Measurements from ENCODE around the gene TSNAXIP1.
A peak's percentile ranks its signal among the peaks of the same experiment; 100 is the strongest.
"Not testable (repeated sequence)": the region's sequence is repeated elsewhere in the genome, so short reads cannot be mapped to it uniquely, and the experiment has no call there.

The TSNAXIP1 gene

DNA sequence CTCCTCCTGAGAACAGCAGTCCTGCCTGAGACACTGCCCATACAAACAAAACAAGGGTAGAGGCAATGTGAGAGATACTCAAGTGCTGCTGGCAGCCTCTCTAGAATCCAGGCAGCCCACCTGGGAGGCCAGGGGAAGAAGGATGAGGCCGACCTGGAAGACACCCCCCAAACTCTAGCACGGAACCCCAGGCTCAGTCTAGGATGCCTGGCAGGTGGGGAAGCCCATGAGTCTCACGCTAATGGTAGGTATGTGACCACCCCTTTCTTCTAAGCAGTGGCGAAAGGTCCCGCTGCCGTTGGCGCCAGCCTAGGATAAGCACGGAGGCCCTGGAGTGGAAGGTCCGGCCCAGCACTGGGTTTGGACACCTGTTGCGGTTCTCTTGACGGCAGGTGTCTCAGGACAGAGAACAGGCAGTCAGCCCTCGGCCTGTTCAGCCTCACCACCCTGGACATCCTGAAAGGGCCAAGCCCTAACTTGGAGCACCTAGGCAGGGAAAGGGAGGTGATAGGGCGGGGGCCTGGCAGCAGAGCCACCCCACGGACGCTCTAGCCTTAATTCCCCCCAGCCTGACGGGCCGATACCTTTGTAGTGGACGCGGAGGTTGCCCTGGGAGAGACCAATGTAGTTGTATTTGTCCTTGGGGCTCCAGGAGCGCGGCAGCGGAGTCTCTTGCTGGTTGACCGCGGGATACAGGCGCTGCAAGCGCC, 816 bp upstream of the TSNAXIP1 start:
- ATAC-seq (no peak), DNase-seq (ENCODE audit: low spot score in 2 of 2) (no peak)
- Mint-ChIP-seq H3K4me1 (peaks cover 43% of the 10 kb centered on the region), H3K4me3 (peak overlapping the region; percentile 89), H3K36me3 (peaks cover 48% of the 10 kb centered on the region), H3K9me3 (no peaks in the 10 kb centered on the region), H3K27ac (peak overlapping the region; percentile 91)

- H3K9me3 Mint-ChIP-seq: no peaks in the 10 kb centered on the region
- peaks cover 30% of the 10 kb centered on the region for H3K4me1 Mint-ChIP-seq
- H3K36me3 Mint-ChIP-seq: peaks cover 36% of the 10 kb centered on the region
- ATAC-seq (no peak), DNase-seq (ENCODE audit: low spot score in 2 of 2) (no peak)
- H3K27ac Mint-ChIP-seq: peak overlapping the region; percentile 91
- H3K4me3 Mint-ChIP-seq: peak overlapping the region; percentile 89
These were observed 526 bp downstream of the TSNAXIP1 start for GRCh38 chr16:67807148-67807682.

DNA sequence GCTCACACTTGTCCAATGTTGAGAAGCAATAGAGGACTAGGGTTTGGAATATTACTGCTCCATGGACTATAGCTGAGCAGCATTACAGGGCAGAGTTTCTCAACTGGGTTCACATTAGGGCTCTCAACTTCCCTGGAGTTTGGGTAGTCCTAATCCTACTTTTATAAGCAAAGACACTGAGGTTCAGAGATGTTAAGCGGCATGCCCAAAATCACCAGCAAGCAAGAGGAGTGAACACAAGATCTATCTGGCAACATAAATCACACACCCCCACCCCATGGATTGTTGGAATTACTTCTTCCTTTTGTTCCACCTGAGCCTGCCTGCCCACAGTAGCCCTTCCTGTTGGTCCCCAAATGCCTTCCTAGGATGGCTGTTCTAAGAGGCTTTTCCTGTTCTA, 5.2 kb downstream of the TSNAXIP1 start:
- Mint-ChIP-seq H3K4me3 (no peak overlapping the region), H3K27ac (no peak overlapping the region)
- ATAC-seq: no peak

GRCh38 chr16:67814567-67814966, 7.9 kb downstream of the TSNAXIP1 start:
- Mint-ChIP-seq H3K36me3 (no peaks in the 10 kb centered on the region), H3K27ac (no peak overlapping the region), H3K4me1 (no peaks in the 10 kb centered on the region), H3K4me3 (no peak overlapping the region), H3K9me3 (no peaks in the 10 kb centered on the region)
- ATAC-seq (no peak), DNase-seq (ENCODE audit: low spot score in 2 of 2) (no peak)

More for the DNA sequence above, 5.2 kb downstream of the TSNAXIP1 start:
- H3K9me3 Mint-ChIP-seq: no peaks in the 10 kb centered on the region
- DNase-seq (ENCODE audit: low spot score in 2 of 2): no peak
- peaks cover 4% of the 10 kb centered on the region for H3K4me1 Mint-ChIP-seq
- no peaks in the 10 kb centered on the region for H3K36me3 Mint-ChIP-seq

GRCh38 chr16:67820608-67821259, 14.0 kb downstream of the TSNAXIP1 start:
- H3K27ac Mint-ChIP-seq: no peak overlapping the region
- no peaks in the 10 kb centered on the region for H3K9me3 Mint-ChIP-seq
- no peaks in the 10 kb centered on the region for H3K36me3 Mint-ChIP-seq
- DNase-seq (ENCODE audit: low spot score in 2 of 2) (no peak), ATAC-seq (no peak)
- H3K4me1 Mint-ChIP-seq: no peaks in the 10 kb centered on the region
- no peak overlapping the region for H3K4me3 Mint-ChIP-seq

GRCh38 chr16:67822511-67822910, 15.8 kb downstream of the TSNAXIP1 start:
- Mint-ChIP-seq H3K27ac (no peak overlapping the region), H3K4me1 (no peaks in the 10 kb centered on the region), H3K36me3 (no peaks in the 10 kb centered on the region), H3K4me3 (no peak overlapping the region), H3K9me3 (no peaks in the 10 kb centered on the region)
- ATAC-seq (no peak), DNase-seq (ENCODE audit: low spot score in 2 of 2) (no peak)

- H3K27ac Mint-ChIP-seq: peak overlapping the region; percentile 32
These were observed 18.4 kb downstream of the TSNAXIP1 start for GRCh38 chr16:67825119-67825518.

GRCh38 chr16:67825906-67826305, 19.2 kb downstream of the TSNAXIP1 start:
- DNase-seq (ENCODE audit: low spot score in 2 of 2) (no peak), ATAC-seq (no peak)
- H3K27ac Mint-ChIP-seq: no peak overlapping the region
- H3K9me3 Mint-ChIP-seq: no peaks in the 10 kb centered on the region
- peaks cover 4% of the 10 kb centered on the region for H3K36me3 Mint-ChIP-seq
- H3K4me1 Mint-ChIP-seq: peaks cover 3% of the 10 kb centered on the region
- H3K4me3 Mint-ChIP-seq: no peak overlapping the region

More at GRCh38 chr16:67825119-67825518, 18.4 kb downstream of the TSNAXIP1 start:
- H3K36me3 Mint-ChIP-seq: no peaks in the 10 kb centered on the region
- H3K4me1 Mint-ChIP-seq: no peaks in the 10 kb centered on the region
- H3K9me3 Mint-ChIP-seq: no peaks in the 10 kb centered on the region
- ATAC-seq (no peak), DNase-seq (ENCODE audit: low spot score in 2 of 2) (no peak)
- no peak overlapping the region for H3K4me3 Mint-ChIP-seq

GRCh38 chr16:67828651-67829050, 22.0 kb downstream of the TSNAXIP1 start:
- no peak overlapping the region for H3K27ac Mint-ChIP-seq

DNA sequence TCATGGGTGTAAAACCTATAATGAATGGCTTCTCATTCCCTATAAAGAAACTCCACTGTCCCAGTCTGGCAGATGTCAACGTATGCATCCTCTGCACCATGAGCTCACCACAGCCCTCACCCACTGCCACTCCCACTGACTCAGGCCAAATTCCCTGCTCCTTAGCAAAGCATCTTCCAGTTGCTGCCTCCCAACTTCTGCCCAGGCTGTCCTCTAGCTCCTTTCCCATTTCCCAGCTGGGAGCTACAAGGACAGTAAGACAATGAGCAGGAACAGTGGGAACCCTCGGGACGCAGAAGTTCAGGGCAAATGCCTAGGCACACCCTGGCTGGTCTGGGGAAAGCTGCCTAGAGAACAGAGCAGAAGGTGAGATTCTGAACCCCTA, 26.3 kb downstream of the TSNAXIP1 start:
- Mint-ChIP-seq H3K27ac (peak overlapping the region; percentile 95), H3K4me1 (peaks cover 21% of the 10 kb centered on the region), H3K4me3 (peak overlapping the region; percentile 89), H3K36me3 (peaks cover 11% of the 10 kb centered on the region), H3K9me3 (no peaks in the 10 kb centered on the region)
- DNase-seq (ENCODE audit: low spot score in 2 of 2) (peak in 1 of 2 donors; percentile 58), ATAC-seq (no peak)

More at GRCh38 chr16:67828651-67829050, 22.0 kb downstream of the TSNAXIP1 start:
- peaks cover 11% of the 10 kb centered on the region for H3K36me3 Mint-ChIP-seq
- DNase-seq (ENCODE audit: low spot score in 2 of 2) (no peak), ATAC-seq (no peak)
- no peaks in the 10 kb centered on the region for H3K9me3 Mint-ChIP-seq
- H3K4me3 Mint-ChIP-seq: no peak overlapping the region
- H3K4me1 Mint-ChIP-seq: peaks cover 21% of the 10 kb centered on the region

- H3K9me3 Mint-ChIP-seq: no peaks in the 10 kb centered on the region
- peak; percentile 99 for ATAC-seq
- H3K4me1 Mint-ChIP-seq: peaks cover 21% of the 10 kb centered on the region
- peak overlapping the region; percentile 89 for H3K4me3 Mint-ChIP-seq
- H3K27ac Mint-ChIP-seq: peak overlapping the region; percentile 95
- DNase-seq (ENCODE audit: low spot score in 2 of 2): peak; percentile 90 to 97
- peaks cover 11% of the 10 kb centered on the region for H3K36me3 Mint-ChIP-seq
These were observed 26.9 kb downstream of the TSNAXIP1 start for GRCh38 chr16:67833415-67834241.

- H3K4me1 Mint-ChIP-seq: peaks cover 21% of the 10 kb centered on the region
- peaks cover 11% of the 10 kb centered on the region for H3K36me3 Mint-ChIP-seq
- H3K9me3 Mint-ChIP-seq: no peaks in the 10 kb centered on the region
- ATAC-seq (no peak), DNase-seq (ENCODE audit: low spot score in 2 of 2) (no peak)
- H3K27ac Mint-ChIP-seq: peak overlapping the region; percentile 95
- peak overlapping the region; percentile 89 for H3K4me3 Mint-ChIP-seq
These were observed 27.5 kb downstream of the TSNAXIP1 start for GRCh38 chr16:67834242-67834614.

DNA sequence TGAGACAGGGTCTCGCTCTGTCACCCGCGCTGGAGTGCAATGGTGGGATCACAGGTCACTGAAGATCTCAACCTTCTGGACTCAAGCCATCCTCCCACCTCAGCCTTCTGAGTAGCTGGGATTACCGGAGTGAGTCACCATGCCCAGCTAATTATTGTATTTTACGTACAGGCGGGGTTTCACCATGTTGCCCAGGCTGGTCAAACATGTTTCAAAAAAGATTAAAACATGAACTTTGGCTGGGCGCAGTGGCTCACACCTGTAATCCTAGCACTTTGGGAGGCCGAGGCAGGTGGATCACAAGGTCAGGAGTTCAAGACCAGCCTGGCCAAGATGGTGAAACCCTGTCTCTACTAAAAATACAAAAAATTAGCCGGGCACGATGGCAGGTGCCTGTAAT, 30.5 kb downstream of the TSNAXIP1 start:
- not testable (repeated sequence) for H3K4me3 Mint-ChIP-seq; H3K36me3 Mint-ChIP-seq; H3K27ac Mint-ChIP-seq; DNase-seq (ENCODE audit: low spot score in 2 of 2); ATAC-seq; H3K9me3 Mint-ChIP-seq
- peaks cover 17% of the 10 kb centered on the region for H3K4me1 Mint-ChIP-seq

GRCh38 chr16:67837811-67838210, 31.1 kb downstream of the TSNAXIP1 start:
- no peak overlapping the region for H3K4me3 Mint-ChIP-seq
- H3K9me3 Mint-ChIP-seq: no peaks in the 10 kb centered on the region
- no peak overlapping the region for H3K27ac Mint-ChIP-seq
- DNase-seq (ENCODE audit: low spot score in 2 of 2): no peak
- peaks cover 14% of the 10 kb centered on the region for H3K4me1 Mint-ChIP-seq
- no peak for ATAC-seq
- H3K36me3 Mint-ChIP-seq: peaks cover 3% of the 10 kb centered on the region

DNA sequence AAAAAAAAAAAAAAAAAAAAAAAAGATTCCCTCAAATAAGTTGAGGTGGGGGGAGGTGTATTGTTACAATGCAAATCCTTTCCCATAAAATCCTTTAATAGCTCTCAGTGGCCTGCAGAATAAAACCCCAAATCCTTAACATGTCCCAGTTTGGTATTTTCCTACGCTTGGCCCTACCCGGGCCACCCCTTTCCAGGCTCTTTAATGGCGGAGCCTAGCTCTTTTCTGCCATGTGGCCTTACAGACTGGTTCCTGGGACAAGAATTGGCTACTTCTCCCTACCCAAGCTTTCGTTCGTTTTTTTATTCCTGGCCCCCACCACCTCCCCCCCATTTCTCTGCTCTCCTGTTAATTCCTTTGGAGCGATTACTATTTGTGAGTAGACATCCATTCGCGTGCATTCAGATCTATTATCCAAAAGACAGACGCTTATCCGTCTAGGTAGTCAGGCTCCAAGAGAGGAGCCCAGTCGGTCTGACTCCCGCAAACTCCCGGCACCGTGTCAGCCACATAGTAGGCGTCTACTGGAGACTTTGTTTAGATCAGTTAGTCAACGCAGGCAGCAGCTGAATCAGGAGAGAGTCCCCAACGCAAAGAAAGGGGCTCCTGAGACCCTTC, 34.6 kb downstream of the TSNAXIP1 start:
- H3K27ac Mint-ChIP-seq: peak overlapping the region; percentile 92
- ATAC-seq: no peak
- no peak for DNase-seq (ENCODE audit: low spot score in 2 of 2)
- H3K9me3 Mint-ChIP-seq: no peaks in the 10 kb centered on the region
- peaks cover 34% of the 10 kb centered on the region for H3K4me1 Mint-ChIP-seq
- peaks cover 29% of the 10 kb centered on the region for H3K36me3 Mint-ChIP-seq
- peak overlapping the region; percentile 98 for H3K4me3 Mint-ChIP-seq

Data from stimulated activated effector memory CD8-positive, alpha-beta T cell treated with anti-CD3 and anti-CD28 coated beads, Interleukin-12 subunit alpha, Interleukin-12 subunit beta, amount 100 ng/mL, for 72 hours (primary cell).